ENCODE results near the gene FAM169A. TPM values are rescaled to one million over a fixed set of nuclear protein-coding genes. Genes with fewer than 3 reads are reported as not detected.

Gene FAM169A
- total RNA-seq, 2 experiments from 2014 or later: 10.4 to 11.5 TPM

DNA sequence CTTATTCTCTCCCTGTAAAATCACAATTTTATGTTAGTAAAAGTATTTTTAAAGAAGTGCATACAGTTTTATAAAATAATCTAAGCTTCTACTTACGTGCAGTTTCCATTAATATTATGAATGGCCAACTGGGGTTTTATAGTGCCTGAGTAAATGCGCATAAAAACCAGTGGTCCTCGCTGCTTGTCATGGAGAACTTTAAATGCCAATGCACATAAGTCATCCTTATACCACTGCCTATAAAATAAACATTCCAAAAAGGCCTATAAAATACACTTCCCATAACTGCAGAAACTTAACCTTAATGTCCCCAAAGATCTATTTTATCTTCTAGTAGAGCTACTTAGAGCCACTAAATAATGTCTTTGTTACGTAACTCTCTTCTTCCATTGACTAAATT is 127.8 kb downstream of the FAM169A start:
- intact Hi-C loops (cut with micrococcal nuclease): no loop called here
- no peak for TF ChIP-seq CTCF (IDR thresholded peaks at IDR 0.05)
- CTCF ChIA-PET: interaction anchor here (1.5 kb wide), 1 partner anchor 23 kb away, joined by 3 read pairs; no protein-coding TSS in a partner anchor
- POLR2A ChIA-PET: no interaction called here
- H3K36me3 Mint-ChIP-seq (ENCODE audit: low read depth): peaks cover 18% of the 10 kb centered on the region
- no peaks in the 10 kb centered on the region for H3K9me3 Mint-ChIP-seq
- no peaks in the 10 kb centered on the region for H3K4me1 Mint-ChIP-seq (ENCODE audit: low read depth)
- no peak overlapping the region for H3K27ac Mint-ChIP-seq
- ATAC-seq (no peak), DNase-seq (no peak)
- H3K4me3 Mint-ChIP-seq: no peak overlapping the region
- no peaks in the 10 kb centered on the region for H3K27me3 Mint-ChIP-seq

- no peak for ATAC-seq
- no peak for DNase-seq
- POLR2A ChIA-PET: interaction anchor here (1.2 kb wide), 1 partner anchor 30 kb away, joined by 3 read pairs; the partner anchor contains the start of genes GFM2 and NSA2
- no peak for TF ChIP-seq CTCF (IDR thresholded peaks at IDR 0.05)
- Mint-ChIP-seq H3K9me3 (no peaks in the 10 kb centered on the region), H3K27me3 (no peaks in the 10 kb centered on the region), H3K27ac (no peak overlapping the region), H3K4me1 (ENCODE audit: low read depth) (no peaks in the 10 kb centered on the region), H3K4me3 (no peak overlapping the region), H3K36me3 (ENCODE audit: low read depth) (peaks cover 15% of the 10 kb centered on the region)
- intact Hi-C loops (cut with micrococcal nuclease): no loop called here
- CTCF ChIA-PET: no interaction called here
Measured at GRCh38 chr5:74736759-74737158, 129.4 kb downstream of the FAM169A start.

Other genes starting within 250 kb of the FAM169A start
- gene ENC1, start 225.7 kb downstream of the FAM169A start, total RNA-seq: under 1 TPM; 0.16 to 0.60 TPM
- gene HEXB, start 181.2 kb downstream of the FAM169A start, total RNA-seq: 10 to 100 TPM; 46.2 to 49.1 TPM
- gene GFM2, start 99.3 kb downstream of the FAM169A start, total RNA-seq: 10 to 100 TPM; 30.1 to 30.5 TPM
- gene NSA2, start 99.1 kb downstream of the FAM169A start, total RNA-seq: 100 to 1,000 TPM; 129 to 142 TPM
- gene GCNT4, start 186.2 kb upstream of the FAM169A start, total RNA-seq: 1 to 10 TPM; 2.1 to 2.4 TPM